Neuronal stem cell (in vitro differentiated cells): ENCODE measurements around the gene EED.

Experiments used
- DNase-seq: peaks from one replicate; pipeline ENCODE4 v3.0.0-alpha.2; 2013; ENCODE audit warnings: low spot score
- H2AFZ ChIP-seq: one replicate; pipeline ENCODE4 v1.6.1; 2013; ENCODE audit warnings: mild to moderate bottlenecking, low read length, inconsistent platforms
- H2AK5ac ChIP-seq: 2 replicates; pipeline ENCODE4 v1.6.1; 2013; ENCODE audit warnings: low read depth, mild to moderate bottlenecking, inconsistent platforms, low read length, moderate library complexity, mixed read lengths
- H2BK120ac ChIP-seq: 2 replicates; pipeline ENCODE4 v1.6.1; 2013; ENCODE audit warnings: low read depth, mild to moderate bottlenecking, inconsistent platforms, low read length, moderate library complexity, mixed read lengths
- H2BK12ac ChIP-seq: one replicate; pipeline ENCODE4 v1.6.1; 2013; ENCODE audit warnings: low read length, inconsistent platforms
- H2BK15ac ChIP-seq: 2 replicates; pipeline ENCODE4 v1.6.1; 2013; ENCODE audit warnings: mild to moderate bottlenecking, low read length, inconsistent platforms, mixed read lengths
- H2BK5ac ChIP-seq: one replicate; pipeline ENCODE4 v1.6.1; 2013; ENCODE audit warnings: inconsistent platforms, mild to moderate bottlenecking, low read length, moderate library complexity
- H3K14ac ChIP-seq: one replicate; pipeline ENCODE4 v1.6.1; 2013; ENCODE audit warnings: low read length, inconsistent platforms
- H3K18ac ChIP-seq: 2 replicates; pipeline ENCODE4 v1.6.1; 2013; ENCODE audit warnings: low read length, inconsistent platforms
- H3K23ac ChIP-seq: 2 replicates; pipeline ENCODE4 v1.6.1; 2013; ENCODE audit warnings: low read depth, mild to moderate bottlenecking, mixed read lengths, low read length, inconsistent platforms; ENCODE audit not compliant: poor library complexity
- H3K27ac ChIP-seq: replicated peaks from 3 replicates; pipeline ENCODE4 v1.5.1; 2013; ENCODE audit warnings: low read length, inconsistent platforms
- H3K27me3 ChIP-seq, 3 experiments: 2 replicates each; pipeline ENCODE4 v1.6.1; 2013; ENCODE audit warnings: low read length in 3 of 3, mild to moderate bottlenecking in 2 of 3, inconsistent platforms in 1 of 3, low read depth in 1 of 3, mixed read lengths in 1 of 3, moderate library complexity in 1 of 3; ENCODE audit not compliant: control insufficient read depth in 3 of 3, insufficient read depth in 3 of 3
- H3K36me3 ChIP-seq, 2 donors: replicated peaks in 1 of 2; 2 replicates each; pipeline ENCODE4 v1.6.1; 2013; ENCODE audit warnings: low read length in 2 of 2; ENCODE audit not compliant: control insufficient read depth in 2 of 2, insufficient read depth in 2 of 2
- H3K4ac ChIP-seq: 2 replicates; pipeline ENCODE4 v1.6.1; 2013; ENCODE audit warnings: inconsistent platforms, mild to moderate bottlenecking, low read length, moderate library complexity
- H3K4me1 ChIP-seq, 2 donors: 1 replicate in 1 of 2; 2 replicates in 1 of 2; pipeline ENCODE4 v1.6.1; 2013; ENCODE audit warnings: low read length in 2 of 2, low read depth in 1 of 2; ENCODE audit not compliant: control insufficient read depth in 2 of 2, insufficient read depth in 1 of 2
- H3K4me2 ChIP-seq: one replicate; pipeline ENCODE4 v1.6.1; 2013; ENCODE audit warnings: mild to moderate bottlenecking, low read length, inconsistent platforms; ENCODE audit not compliant: insufficient read depth, poor library complexity, severe bottlenecking
- H3K4me3 ChIP-seq, 2 donors: 2 replicates each; pipeline ENCODE4 v1.5.1; 2013; ENCODE audit warnings: low read length in 2 of 2, mild to moderate bottlenecking in 2 of 2, inconsistent platforms in 1 of 2, moderate library complexity in 1 of 2
- H3K79me1 ChIP-seq: one replicate; pipeline ENCODE4 v1.6.1; 2013; ENCODE audit warnings: low read depth, mild to moderate bottlenecking, inconsistent platforms, low read length, moderate library complexity
- H3K9ac ChIP-seq: one replicate; pipeline ENCODE4 v1.6.1; 2013; ENCODE audit warnings: mild to moderate bottlenecking, low read depth, low read length, inconsistent platforms; ENCODE audit not compliant: poor library complexity
- H3K9me3 ChIP-seq, 2 donors: replicated peaks in 1 of 2; 2 replicates each; pipeline versions ENCODE3 to v1.6.1; 2013; ENCODE audit warnings: low read length in 2 of 2, mild to moderate bottlenecking in 2 of 2, inconsistent platforms in 1 of 2, low read depth in 1 of 2, mixed read lengths in 1 of 2, moderate library complexity in 1 of 2; ENCODE audit not compliant: control insufficient read depth in 2 of 2, insufficient read depth in 1 of 2
- H4K8ac ChIP-seq: one replicate; pipeline ENCODE4 v1.6.1; 2013; ENCODE audit warnings: low read depth, mild to moderate bottlenecking, inconsistent platforms, low read length, moderate library complexity
- H4K91ac ChIP-seq: one replicate; pipeline ENCODE4 v1.6.1; 2013; ENCODE audit warnings: low read length, low read depth, mild to moderate bottlenecking, inconsistent platforms; ENCODE audit not compliant: poor library complexity
- WGBS, 2 donors: extraction: QIAGEN DNeasy Blood & Tissue Kit; methylation state at CpG; one replicate each; pipeline ENCODE4 v1.1.7; 2013; ENCODE audit warnings: missing lambda C conversion rate in 2 of 2, mixed read lengths in 1 of 2; ENCODE audit not compliant: insufficient read length in 2 of 2, insufficient replicate concordance in 1 of 2; ENCODE audit errors: extremely low coverage in 2 of 2; 5-methylcytosine and 5-hydroxymethylcytosine counted together

The EED gene

GRCh38 chr11:86277741-86278140 is 33.2 kb downstream of the EED start:
- Histone ChIP-seq H3K18ac (no peak overlapping the region), H3K14ac (no peak overlapping the region), H3K27ac (no peak overlapping the region), H3K4ac (no peak overlapping the region), H3K4me3 (no peak overlapping the region), H3K9me3 (no peaks in the 10 kb centered on the region), H3K36me3 (peaks cover 7 to 78% of the 10 kb centered on the region in 2 donors), H2BK120ac (no peak overlapping the region), H2BK5ac (no peak overlapping the region), H3K79me1 (no peaks in the 10 kb centered on the region), H2AK5ac (no peak overlapping the region), H3K4me1 (no peaks in the 10 kb centered on the region), H3K4me2 (no peak overlapping the region), H3K23ac (no peak overlapping the region), H4K91ac (no peak overlapping the region), H3K27me3 (no peaks in the 10 kb centered on the region), H2BK15ac (no peak overlapping the region), H3K9ac (no peak overlapping the region), H2AFZ (no peak overlapping the region), H2BK12ac (no peak overlapping the region), H4K8ac (no peak overlapping the region)
- DNase-seq = no peak
- no CpG with 5 or more reads among the region's 1 CpG for WGBS, 2 donors

GRCh38 chr11:86278226-86278625 is 33.7 kb downstream of the EED start:
- DNase-seq = no peak
- H3K9ac ChIP-seq = no peak overlapping the region
- H3K27ac ChIP-seq = no peak overlapping the region
- H2AK5ac ChIP-seq = no peak overlapping the region
- H3K27me3 ChIP-seq = no peaks in the 10 kb centered on the region
- H3K4me2 ChIP-seq = no peak overlapping the region
- no peak overlapping the region for H2AFZ ChIP-seq
- H3K4ac ChIP-seq = no peak overlapping the region
- no peak overlapping the region for H3K23ac ChIP-seq
- no peak overlapping the region for H4K91ac ChIP-seq
- no peaks in the 10 kb centered on the region for H3K4me1 ChIP-seq
- H2BK15ac ChIP-seq = no peak overlapping the region
- no peak overlapping the region for H3K18ac ChIP-seq
- no peak overlapping the region for H3K4me3 ChIP-seq
- peaks cover 7 to 74% of the 10 kb centered on the region in 2 donors for H3K36me3 ChIP-seq
- no peak overlapping the region for H2BK120ac ChIP-seq
- no peaks in the 10 kb centered on the region for H3K9me3 ChIP-seq
- H2BK5ac ChIP-seq = no peak overlapping the region
- H3K14ac ChIP-seq = no peak overlapping the region
- no peaks in the 10 kb centered on the region for H3K79me1 ChIP-seq
- no peak overlapping the region for H4K8ac ChIP-seq
- H2BK12ac ChIP-seq = no peak overlapping the region
- WGBS, 2 donors = no CpG with 5 or more reads among the region's 8 CpGs

- H3K79me1 ChIP-seq = no peaks in the 10 kb centered on the region
- H2BK12ac ChIP-seq = no peak overlapping the region
- no peak overlapping the region for H3K14ac ChIP-seq
- H3K4me1 ChIP-seq = no peaks in the 10 kb centered on the region
- H3K9ac ChIP-seq = no peak overlapping the region
- no peak overlapping the region for H2BK120ac ChIP-seq
- WGBS, 2 donors = no CpG with 5 or more reads among the region's 3 CpGs
- H4K91ac ChIP-seq = no peak overlapping the region
- no peak overlapping the region for H2BK5ac ChIP-seq
- H3K36me3 ChIP-seq = peaks cover 11 to 76% of the 10 kb centered on the region in 2 donors
- H2BK15ac ChIP-seq = no peak overlapping the region
- no peak overlapping the region for H3K27ac ChIP-seq
- no peak overlapping the region for H3K18ac ChIP-seq
- no peak overlapping the region for H2AFZ ChIP-seq
- no peak overlapping the region for H3K4me3 ChIP-seq
- no peak overlapping the region for H3K4ac ChIP-seq
- no peaks in the 10 kb centered on the region for H3K9me3 ChIP-seq
- DNase-seq = no peak
- H3K4me2 ChIP-seq = no peak overlapping the region
- no peak overlapping the region for H2AK5ac ChIP-seq
- H3K23ac ChIP-seq = no peak overlapping the region
- no peak overlapping the region for H4K8ac ChIP-seq
- H3K27me3 ChIP-seq = no peaks in the 10 kb centered on the region
Observed at GRCh38 chr11:86279747-86280146, 35.2 kb downstream of the EED start.

- H3K4ac ChIP-seq = no peak overlapping the region
- H2AK5ac ChIP-seq = no peak overlapping the region
- H3K18ac ChIP-seq = no peak overlapping the region
- H4K91ac ChIP-seq = no peak overlapping the region
- no peak overlapping the region for H2BK120ac ChIP-seq
- no peak overlapping the region for H3K4me3 ChIP-seq
- H3K4me2 ChIP-seq = no peak overlapping the region
- peaks cover 4 to 17% of the 10 kb centered on the region in 2 donors for H3K36me3 ChIP-seq
- H3K27me3 ChIP-seq = no peaks in the 10 kb centered on the region
- no peaks in the 10 kb centered on the region for H3K79me1 ChIP-seq
- H2BK12ac ChIP-seq = no peak overlapping the region
- H3K9ac ChIP-seq = no peak overlapping the region
- no peak overlapping the region for H3K23ac ChIP-seq
- no peak overlapping the region for H3K27ac ChIP-seq
- H2BK15ac ChIP-seq = no peak overlapping the region
- H3K9me3 ChIP-seq = no peaks in the 10 kb centered on the region
- H3K4me1 ChIP-seq = peaks cover 0 to 1% of the 10 kb centered on the region in 2 donors
- DNase-seq = no peak
- no peak overlapping the region for H4K8ac ChIP-seq
- H3K14ac ChIP-seq = no peak overlapping the region
- H2AFZ ChIP-seq = no peak overlapping the region
- WGBS, 2 donors = no CpG with 5 or more reads among the region's 2 CpGs
- H2BK5ac ChIP-seq = no peak overlapping the region
Observed at GRCh38 chr11:86287468-86287796, 42.9 kb downstream of the EED start.
